ENCODE results near the gene PIEZO1. TPM values are rescaled to one million over a fixed set of nuclear protein-coding genes. Genes with fewer than 3 reads are reported as not detected.

PIEZO1 gene
- total and polyA plus RNA-seq, 2 donors (not counting 3 experiments of a cell fraction or from before 2014, with no cell fraction given), result 298 to 322 TPM

- FAIRE-seq, result no peak
- dilution Hi-C loops (cut with MboI; ENCODE audit: extremely low pct_ligation_motif_present, low sequenced_read_pairs) (no loop called here), intact Hi-C loops (cut with micrococcal nuclease) (no loop called here)
- no TSS peak for BruUV-seq (replicated peaks)
- CTCF ChIA-PET, result interaction anchor here (1.4 kb wide), 1 partner anchor 85 kb away, joined by 3 read pairs; no protein-coding TSS in a partner anchor
- Histone ChIP-seq H4K20me1 (replicated peaks; ENCODE audit: control insufficient read depth, extremely low read depth, insufficient read depth, low read length) (no peaks in the 10 kb centered on the region), H3K4me3 (replicated peaks in 1 of 3; ENCODE audit: insufficient read depth in 1 of 3, low read depth in 1 of 3, low read length in 3 of 3) (no peak overlapping the region), H3K4me2 (ENCODE audit: insufficient read depth, low read length) (no peak overlapping the region), H3K9me3 (replicated peaks; ENCODE audit: control insufficient read depth, insufficient read depth, low read length) (no peaks in the 10 kb centered on the region), H3K4me1 (ENCODE audit: control insufficient read depth, extremely low read depth, insufficient read depth, low read length) (no peaks in the 10 kb centered on the region), H3K9me1 (replicated peaks; ENCODE audit: control insufficient read depth, extremely low read depth, insufficient read depth, low read length) (no peaks in the 10 kb centered on the region), H3K27ac (ENCODE audit: insufficient read depth, low read depth, low read length) (no peak overlapping the region), H3K9ac (replicated peaks; ENCODE audit: extremely low read depth, insufficient read depth, low read length) (no peak overlapping the region), H2AFZ (ENCODE audit: low read depth, low read length) (no peak overlapping the region), H3K36me3 (ENCODE audit: control insufficient read depth in 2 of 2, extremely low read depth in 1 of 2, insufficient read depth in 2 of 2, low read length in 2 of 2) (peaks cover 0 to 3% of the 10 kb centered on the region in 2 experiments), H3K79me2 (ENCODE audit: control insufficient read depth, insufficient read depth, low read length) (no peaks in the 10 kb centered on the region), H3K27me3 (ENCODE audit: control insufficient read depth in 2 of 2, insufficient read depth in 2 of 2, low read length in 2 of 2) (no peaks in the 10 kb centered on the region)
- DNase-seq (ENCODE audit: low read depth, low spot score), result no peak
- TF ChIP-seq MAX (IDR thresholded peaks at IDR 0.05; ENCODE audit: insufficient read depth, insufficient read length) (no peak), EZH2 (IDR thresholded peaks at IDR 0.05; ENCODE audit: borderline replicate concordance, low read depth, low read length, severe bottlenecking) (no peak), MYC (IDR thresholded peaks at IDR 0.05; ENCODE audit: low read depth, low read length) (no peak), CTCF (IDR thresholded peaks at IDR 0.05; ENCODE audit: extremely low read depth in 1 of 2, insufficient read depth in 1 of 2, low read depth in 1 of 2, low read length in 2 of 2) (no peak), POLR2A (IDR thresholded peaks at IDR 0.05; ENCODE audit: low read depth, low read length) (no peak), POLR2AphosphoS5 (IDR thresholded peaks at IDR 0.05; ENCODE audit: insufficient read depth, low read depth, low read length) (no peak), GATA2 (IDR thresholded peaks at IDR 0.05; ENCODE audit: insufficient read depth, insufficient read length, low read depth, low read length) (no peak), JUN (IDR thresholded peaks at IDR 0.05; ENCODE audit: borderline replicate concordance, insufficient read depth, insufficient read length, low read depth) (no peak), FOS (IDR thresholded peaks at IDR 0.05; ENCODE audit: borderline replicate concordance, insufficient read depth, low read length) (no peak)
- POLR2A ChIA-PET, result no interaction called here
Measured at GRCh38 chr16:88822281-88823040, 37.4 kb upstream of the PIEZO1 start.
